Astrocyte (in vitro differentiated cells and primary cell): ENCODE data around the gene USP16. TPM values are rescaled to one million over a fixed set of nuclear protein-coding genes. Genes with fewer than 3 reads are reported as not detected.

ENCODE experiments used
- DNase-seq: peaks from one replicate; pipeline ENCODE4 v3.0.0-alpha.2; 2010; ENCODE audit warnings: low read depth
- FAIRE-seq: peaks from 2 replicates; lab custom pipeline; 2011; peaks lifted over from hg19 to GRCh38; lab: Jason Lieb, UNC
- H2AFZ ChIP-seq: 2 replicates; pipeline ENCODE4 v1.6.0; 2012; ENCODE audit warnings: low read depth, low read length, inconsistent platforms
- H3K27ac ChIP-seq: 2 replicates; pipeline ENCODE4 v1.5.1; 2011; ENCODE audit warnings: low read depth, low read length, inconsistent platforms
- H3K27me3 ChIP-seq: 2 replicates; pipeline ENCODE4 v1.6.0; 2011; ENCODE audit warnings: low read length, inconsistent platforms; ENCODE audit not compliant: insufficient read depth
- H3K36me3 ChIP-seq: 2 replicates; pipeline ENCODE4 v1.5.1; 2011; ENCODE audit warnings: low read length, inconsistent platforms; ENCODE audit not compliant: insufficient read depth
- H3K4me1 ChIP-seq: 2 replicates; pipeline ENCODE4 v1.5.1; 2011; ENCODE audit warnings: low read length, inconsistent platforms; ENCODE audit not compliant: insufficient read depth
- H3K4me2 ChIP-seq: 2 replicates; pipeline ENCODE4 v1.6.0; 2012; ENCODE audit warnings: low read length, inconsistent platforms
- H3K4me3 ChIP-seq: 2 replicates; pipeline ENCODE4 v1.5.1; 2011; ENCODE audit warnings: low read depth, mild to moderate bottlenecking, low read length, inconsistent platforms; ENCODE audit not compliant: insufficient read depth
- H3K79me2 ChIP-seq: 2 replicates; pipeline ENCODE4 v1.6.0; 2012; ENCODE audit warnings: mild to moderate bottlenecking, low read length, inconsistent platforms; ENCODE audit not compliant: insufficient read depth
- H3K9ac ChIP-seq: 2 replicates; pipeline ENCODE4 v1.6.0; 2012; ENCODE audit warnings: mild to moderate bottlenecking, low read length, inconsistent platforms
- H3K9me3 ChIP-seq: 2 replicates; pipeline ENCODE4 v1.5.1; 2012; ENCODE audit warnings: low read depth, mild to moderate bottlenecking, low read length, inconsistent platforms; ENCODE audit not compliant: insufficient read depth
- H4K20me1 ChIP-seq: 2 replicates; pipeline ENCODE4 v1.6.0; 2012; ENCODE audit warnings: low read length, inconsistent platforms; ENCODE audit not compliant: insufficient read depth
- H3K27ac Mint-ChIP-seq: one replicate; pipeline ENCODE4 v1.8.0; 2021; ENCODE audit warnings: mild to moderate bottlenecking, mixed read lengths; ENCODE audit not compliant: unreplicated experiment
- H3K27me3 Mint-ChIP-seq: one replicate; pipeline ENCODE4 v1.8.0; 2021; ENCODE audit warnings: low read depth, mixed read lengths; ENCODE audit not compliant: unreplicated experiment
- H3K36me3 Mint-ChIP-seq: one replicate; pipeline ENCODE4 v1.8.0; 2021; ENCODE audit warnings: low read depth, mixed read lengths; ENCODE audit not compliant: unreplicated experiment
- H3K4me1 Mint-ChIP-seq: one replicate; pipeline ENCODE4 v1.8.0; 2021; ENCODE audit warnings: low read depth, mixed read lengths; ENCODE audit not compliant: unreplicated experiment
- H3K4me3 Mint-ChIP-seq: one replicate; pipeline ENCODE4 v1.8.0; 2021; ENCODE audit warnings: mild to moderate bottlenecking, moderate library complexity, mixed read lengths; ENCODE audit not compliant: unreplicated experiment
- H3K9me3 Mint-ChIP-seq: one replicate; pipeline ENCODE4 v1.8.0; 2021; ENCODE audit warnings: mild to moderate bottlenecking, mixed read lengths; ENCODE audit not compliant: unreplicated experiment
- EZH2 ChIP-seq: IDR thresholded peaks from 2 replicates; pipeline ENCODE4 v1.6.1; 2012; ENCODE audit warnings: mild to moderate bottlenecking, low read length, inconsistent platforms; ENCODE audit not compliant: insufficient read depth
- total RNA-seq: library from RNA; stranded (reverse); gene quantifications from 2 replicates; pipeline ENCODE4 v1.2.1, GENCODE V29; 2021
- TF ChIP-seq, protein P1 (sequence below): IDR thresholded peaks from 2 replicates; pipeline ENCODE4 v1.5.1; 2011; ENCODE audit warnings: low read depth, mild to moderate bottlenecking, inconsistent platforms, low read length, moderate library complexity; ENCODE audit not compliant: insufficient read depth

Gene USP16
- total RNA-seq, 1 donor from 2014 or later: 30.3 TPM

DNA sequence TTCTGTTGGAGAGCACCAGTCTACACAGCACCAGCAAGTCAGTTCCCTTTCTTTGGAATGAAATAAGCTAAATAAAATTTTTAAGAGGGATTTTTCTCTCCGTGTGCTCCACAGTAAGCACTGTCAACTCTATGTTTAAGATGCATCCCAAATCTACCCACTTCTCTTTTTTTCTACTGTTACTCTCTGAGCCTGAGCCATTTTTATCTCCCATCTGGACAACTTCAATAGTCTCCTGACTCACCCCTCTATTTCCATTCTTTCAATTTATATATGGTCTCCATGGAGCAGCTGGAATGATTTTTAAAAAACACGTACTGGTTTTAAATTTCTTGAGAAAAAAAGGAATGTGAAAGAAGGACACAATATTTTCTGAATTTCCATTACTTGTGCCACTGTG lies 73.7 kb downstream of the USP16 start:
- Histone ChIP-seq H2AFZ (no peak overlapping the region), H3K36me3 (no peaks in the 10 kb centered on the region), H3K4me3 (no peak overlapping the region), H3K79me2 (no peaks in the 10 kb centered on the region), H3K27ac (no peak overlapping the region), H3K9ac (no peak overlapping the region), H4K20me1 (no peaks in the 10 kb centered on the region), H3K27me3 (no peaks in the 10 kb centered on the region), H3K9me3 (no peaks in the 10 kb centered on the region), H3K4me2 (no peak overlapping the region), H3K4me1 (no peaks in the 10 kb centered on the region)
- FAIRE-seq: no peak
- Mint-ChIP-seq H3K27ac (no peak overlapping the region), H3K4me3 (no peak overlapping the region), H3K27me3 (no peaks in the 10 kb centered on the region), H3K36me3 (no peaks in the 10 kb centered on the region), H3K9me3 (no peaks in the 10 kb centered on the region), H3K4me1 (peaks cover 5% of the 10 kb centered on the region)
- no peak for DNase-seq
- TF ChIP-seq, protein P1, sequence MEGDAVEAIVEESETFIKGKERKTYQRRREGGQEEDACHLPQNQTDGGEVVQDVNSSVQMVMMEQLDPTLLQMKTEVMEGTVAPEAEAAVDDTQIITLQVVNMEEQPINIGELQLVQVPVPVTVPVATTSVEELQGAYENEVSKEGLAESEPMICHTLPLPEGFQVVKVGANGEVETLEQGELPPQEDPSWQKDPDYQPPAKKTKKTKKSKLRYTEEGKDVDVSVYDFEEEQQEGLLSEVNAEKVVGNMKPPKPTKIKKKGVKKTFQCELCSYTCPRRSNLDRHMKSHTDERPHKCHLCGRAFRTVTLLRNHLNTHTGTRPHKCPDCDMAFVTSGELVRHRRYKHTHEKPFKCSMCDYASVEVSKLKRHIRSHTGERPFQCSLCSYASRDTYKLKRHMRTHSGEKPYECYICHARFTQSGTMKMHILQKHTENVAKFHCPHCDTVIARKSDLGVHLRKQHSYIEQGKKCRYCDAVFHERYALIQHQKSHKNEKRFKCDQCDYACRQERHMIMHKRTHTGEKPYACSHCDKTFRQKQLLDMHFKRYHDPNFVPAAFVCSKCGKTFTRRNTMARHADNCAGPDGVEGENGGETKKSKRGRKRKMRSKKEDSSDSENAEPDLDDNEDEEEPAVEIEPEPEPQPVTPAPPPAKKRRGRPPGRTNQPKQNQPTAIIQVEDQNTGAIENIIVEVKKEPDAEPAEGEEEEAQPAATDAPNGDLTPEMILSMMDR: no peak
- TF ChIP-seq EZH2: no peak

DNA sequence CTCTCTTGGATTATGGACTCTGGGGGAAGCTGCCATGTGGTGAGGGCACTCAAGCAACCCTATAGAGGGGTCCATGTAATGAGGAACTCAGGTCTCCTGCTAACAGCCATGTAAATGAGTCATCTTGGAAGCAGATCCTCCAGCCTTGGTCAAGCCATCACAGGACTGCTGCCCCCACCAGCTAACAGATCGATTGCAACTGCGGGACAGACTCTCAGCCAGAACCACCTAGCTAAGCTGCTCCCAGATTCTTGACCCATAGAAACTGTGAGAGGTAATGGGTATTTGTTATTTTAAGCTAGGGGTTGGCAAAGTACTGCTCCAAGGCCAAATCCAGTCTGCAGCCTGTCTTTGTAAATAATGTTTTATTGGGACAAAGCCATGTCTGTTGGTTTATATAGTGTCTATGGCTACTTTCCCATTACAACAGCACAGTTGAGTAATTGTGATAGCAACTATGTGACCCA lies 78.4 kb downstream of the USP16 start:
- no peaks in the 10 kb centered on the region for H3K36me3 ChIP-seq
- no peaks in the 10 kb centered on the region for H3K9me3 ChIP-seq
- no peaks in the 10 kb centered on the region for H4K20me1 ChIP-seq
- H3K36me3 Mint-ChIP-seq: no peaks in the 10 kb centered on the region
- no peak overlapping the region for H3K4me2 ChIP-seq
- H3K27me3 Mint-ChIP-seq: no peaks in the 10 kb centered on the region
- H3K9ac ChIP-seq: no peak overlapping the region
- H3K27me3 ChIP-seq: no peaks in the 10 kb centered on the region
- peaks cover 17% of the 10 kb centered on the region for H3K4me1 ChIP-seq
- FAIRE-seq: no peak
- no peak overlapping the region for H3K27ac ChIP-seq
- H3K4me3 Mint-ChIP-seq: no peak overlapping the region
- no peaks in the 10 kb centered on the region for H3K79me2 ChIP-seq
- DNase-seq: peak; percentile 27
- no peak overlapping the region for H3K27ac Mint-ChIP-seq
- no peaks in the 10 kb centered on the region for H3K9me3 Mint-ChIP-seq
- H2AFZ ChIP-seq: no peak overlapping the region
- peaks cover 17% of the 10 kb centered on the region for H3K4me1 Mint-ChIP-seq
- no peak for TF ChIP-seq EZH2
- TF ChIP-seq, protein P1: no peak
- no peak overlapping the region for H3K4me3 ChIP-seq

Other genes with a start within 250 kb of the USP16 start
- 28.9 and 31.1 TPM in 2 replicates for gene LTN1, start 31.8 kb upstream of the USP16 start, total RNA-seq
- gene RWDD2B, start 5.3 kb upstream of the USP16 start, total RNA-seq: 11.8 and 12.7 TPM in 2 replicates
- 187 and 198 TPM in 2 replicates for gene CCT8, start 49.0 kb downstream of the USP16 start, total RNA-seq
- gene MAP3K7CL, start 106.0 kb downstream of the USP16 start, total RNA-seq: 67.3 and 75.2 TPM in 2 replicates